HEK293 (cell line): ENCODE results near the gene SCO1.

Experiments used
- CTCF ChIA-PET: fragments of 350-600 bp; formaldehyde crosslinking; extraction: SDS; loops from one replicate; lab custom pipeline; 2021; ENCODE audit warnings: antibody characterized with exemption; lab: Yijun Ruan, JAX
- POLR2A ChIA-PET: fragments of 300-600 bp; formaldehyde crosslinking; extraction: SDS; loops from one replicate; lab custom pipeline; 2020; ENCODE audit warnings: antibody characterized with exemption, inconsistent platforms; lab: Yijun Ruan, JAX
- H3K27ac ChIP-seq: fragments of 200-500 bp; sonication (Bioruptor generic); 2 replicates; pipeline ENCODE4 v1.5.1; 2014; ENCODE audit warnings: low read depth, low read length, control low read depth, inconsistent platforms; ENCODE audit errors: extremely low read depth
- H3K36me3 ChIP-seq, 2 experiments: fragments of 200-500 bp in 1 of 2; sonication (Bioruptor generic) in 1 of 2; 1 replicate in 1 of 2; 2 replicates in 1 of 2; pipeline ENCODE4 v1.5.1; 2014 to 2017; ENCODE audit warnings: inconsistent platforms in 2 of 2, low read length in 2 of 2; ENCODE audit not compliant: control insufficient read depth in 2 of 2, insufficient read depth in 1 of 2
- H3K4me1 ChIP-seq: fragments of 200-500 bp; sonication (Bioruptor generic); 2 replicates; pipeline ENCODE4 v1.5.1; 2014; ENCODE audit warnings: mild to moderate bottlenecking, low read length, inconsistent platforms; ENCODE audit not compliant: control insufficient read depth, insufficient read depth
- H3K4me3 ChIP-seq: 2 replicates; pipeline ENCODE4 v1.5.1; 2011; ENCODE audit warnings: low read depth, mild to moderate bottlenecking, control low read depth, low read length, moderate library complexity
- H3K9me3 ChIP-seq: fragments of 200-500 bp; sonication (Bioruptor generic); 2 replicates; pipeline ENCODE4 v1.5.1; 2014; ENCODE audit warnings: low read depth, low read length, inconsistent platforms; ENCODE audit not compliant: control insufficient read depth, insufficient read depth
- GLI2 ChIP-seq: fragments of 450-650 bp; formaldehyde crosslinking; IDR thresholded peaks from 2 replicates; pipeline ENCODE4; 2017; ENCODE audit warnings: missing biosample characterization, missing genetic modification characterization, low read depth, borderline replicate concordance
- PATZ1 ChIP-seq: fragments of 450-650 bp; formaldehyde crosslinking; IDR thresholded peaks from 2 replicates; pipeline ENCODE4 v1.5.1; 2016; ENCODE audit warnings: missing biosample characterization, missing genetic modification characterization
- PRDM6 ChIP-seq: fragments of 450-650 bp; formaldehyde crosslinking; IDR thresholded peaks from 2 replicates; pipeline ENCODE4 v1.5.1; 2017; ENCODE audit warnings: missing biosample characterization, missing genetic modification characterization
- RBAK ChIP-seq: fragments of 450-650 bp; formaldehyde crosslinking; IDR thresholded peaks from 2 replicates; pipeline ENCODE4 v1.5.1; 2016; ENCODE audit warnings: missing biosample characterization, missing genetic modification characterization
- REPIN1 ChIP-seq: fragments of 450-650 bp; formaldehyde crosslinking; IDR thresholded peaks from 2 replicates; pipeline ENCODE4 v1.5.1; 2017; ENCODE audit warnings: missing biosample characterization, missing genetic modification characterization, low read depth
- TSHZ1 ChIP-seq: fragments of 450-650 bp; formaldehyde crosslinking; IDR thresholded peaks from 2 replicates; pipeline ENCODE4 v1.5.1; 2016; ENCODE audit warnings: missing biosample characterization, missing genetic modification characterization, borderline replicate concordance
- WT1 ChIP-seq: fragments of 450-650 bp; formaldehyde crosslinking; IDR thresholded peaks from 2 replicates; pipeline ENCODE4 v1.5.1; 2016; ENCODE audit warnings: missing biosample characterization, missing genetic modification characterization
- ZBTB1 ChIP-seq: fragments of 450-650 bp; formaldehyde crosslinking; IDR thresholded peaks from 2 replicates; pipeline ENCODE4 v1.5.1; 2016; ENCODE audit warnings: missing biosample characterization, missing genetic modification characterization
- ZBTB8A ChIP-seq: fragments of 450-650 bp; formaldehyde crosslinking; IDR thresholded peaks from 2 replicates; pipeline ENCODE4 v1.5.1; 2016; ENCODE audit warnings: missing biosample characterization, missing genetic modification characterization
- ZNF132 ChIP-seq: fragments of 450-650 bp; formaldehyde crosslinking; IDR thresholded peaks from 2 replicates; pipeline ENCODE4 v1.5.1; 2017; ENCODE audit warnings: missing biosample characterization, missing genetic modification characterization, borderline replicate concordance
- ZNF23 ChIP-seq: fragments of 450-650 bp; formaldehyde crosslinking; IDR thresholded peaks from 2 replicates; pipeline ENCODE4 v1.5.1; 2016; ENCODE audit warnings: missing biosample characterization, missing genetic modification characterization, borderline replicate concordance
- ZNF426 ChIP-seq: fragments of 450-650 bp; formaldehyde crosslinking; IDR thresholded peaks from 2 replicates; pipeline ENCODE4 v1.5.1; 2017; ENCODE audit warnings: missing biosample characterization, missing genetic modification characterization, mild to moderate bottlenecking, inconsistent platforms, moderate library complexity
- ZNF449 ChIP-seq: fragments of 450-650 bp; formaldehyde crosslinking; IDR thresholded peaks from 2 replicates; pipeline ENCODE4 v1.5.1; 2017; ENCODE audit warnings: missing biosample characterization, mild to moderate bottlenecking, missing genetic modification characterization, moderate library complexity
- ZNF571 ChIP-seq: fragments of 450-650 bp; formaldehyde crosslinking; IDR thresholded peaks from 2 replicates; pipeline ENCODE4 v1.5.0; 2017; ENCODE audit warnings: missing biosample characterization, missing genetic modification characterization
- ZNF623 ChIP-seq: fragments of 450-650 bp; formaldehyde crosslinking; IDR thresholded peaks from 2 replicates; pipeline ENCODE4 v1.5.1; 2016; ENCODE audit warnings: missing biosample characterization, missing genetic modification characterization
- ZNF664 ChIP-seq: fragments of 450-650 bp; formaldehyde crosslinking; IDR thresholded peaks from 2 replicates; pipeline ENCODE4 v1.5.1; 2016; ENCODE audit warnings: missing biosample characterization, missing genetic modification characterization
- ZNF837 ChIP-seq: fragments of 450-650 bp; formaldehyde crosslinking; IDR thresholded peaks from 2 replicates; pipeline ENCODE4 v1.5.1; 2016; ENCODE audit warnings: missing biosample characterization, missing genetic modification characterization

Gene SCO1

GRCh38 chr17:10673312-10673711 lies 24.0 kb downstream of the SCO1 start:
- Histone ChIP-seq H3K4me3 (no peak overlapping the region), H3K4me1 (no peaks in the 10 kb centered on the region), H3K9me3 (no peaks in the 10 kb centered on the region), H3K27ac (no peak overlapping the region), H3K36me3 (peaks cover 21 to 44% of the 10 kb centered on the region in 2 experiments)
- ChIA-PET CTCF (interaction anchor here (1.1 to 1.6 kb wide), 4 partner anchors 10 to 55 kb away, joined by 3 to 6 read pairs (median 5); no protein-coding TSS in a partner anchor), POLR2A (no interaction called here)
- no peak for TF ChIP-seq WT1 (tag by site-specific recombination)

- POLR2A ChIA-PET, result no interaction called here
Observed at GRCh38 chr17:10668775-10669174, 28.6 kb downstream of the SCO1 start.

GRCh38 chr17:10666906-10667305 lies 30.4 kb downstream of the SCO1 start:
- Histone ChIP-seq H3K27ac (no peak overlapping the region), H3K9me3 (no peaks in the 10 kb centered on the region), H3K4me3 (no peak overlapping the region), H3K36me3 (no peaks in the 10 kb centered on the region), H3K4me1 (no peaks in the 10 kb centered on the region)
- POLR2A ChIA-PET, result interaction anchor here (0.5 kb wide), 1 partner anchor 11 kb away, joined by 6 read pairs; no protein-coding TSS in a partner anchor
- TF ChIP-seq ZNF837 (tag by site-specific recombination) (no peak), REPIN1 (no peak), ZBTB8A (tag by site-specific recombination) (no peak), RBAK (tag by site-specific recombination) (no peak), ZNF571 (tag by site-specific recombination) (no peak), TSHZ1 (tag by site-specific recombination) (no peak), ZNF449 (tag by site-specific recombination) (no peak), ZNF664 (tag by site-specific recombination) (no peak), GLI2 (tag by site-specific recombination) (no peak), ZNF623 (tag by site-specific recombination) (no peak), PRDM6 (tag by site-specific recombination) (no peak)
- CTCF ChIA-PET, result interaction anchor here (1.2 kb wide), 1 partner anchor 17 kb away, joined by 3 read pairs; no protein-coding TSS in a partner anchor

More at GRCh38 chr17:10668775-10669174, 28.6 kb downstream of the SCO1 start:
- Histone ChIP-seq H3K27ac (no peak overlapping the region), H3K4me3 (no peak overlapping the region), H3K36me3 (peaks cover 0 to 7% of the 10 kb centered on the region in 2 experiments; a peak in 1 of 3 replicates), H3K4me1 (no peaks in the 10 kb centered on the region), H3K9me3 (no peaks in the 10 kb centered on the region)
- TF ChIP-seq ZNF23 (no peak), ZNF426 (tag by site-specific recombination) (no peak), ZNF132 (no peak), PATZ1 (no peak), ZBTB1 (tag by site-specific recombination) (no peak)
- CTCF ChIA-PET, result no interaction called here
